ENCODE results near the gene OR5A1.

- TF ChIP-seq EZH2 (IDR thresholded peaks at IDR 0.05) (no peak), FOXP2 (optimal IDR thresholded peaks at IDR 0.05; ENCODE audit: control extremely low read depth, extremely low read length, insufficient read depth) (no peak)
These were observed 1.5 kb downstream of the OR5A1 start for GRCh38 chr11:59437770-59438169.
